Lung (tissue), 12 donors: ENCODE data around the gene SLC35B2. TPM values are rescaled to one million over a fixed set of nuclear protein-coding genes. Genes with fewer than 3 reads are reported as not detected.
A peak's percentile ranks its signal among the peaks of the same experiment; 100 is the strongest.

Source experiments
- ATAC-seq: fragments of 200-7000 bp; cut with Tn5 transposase; one replicate; pipeline ENCODE4 v1.9.1; 2020; ENCODE audit warnings: moderate number of reproducible peaks; ENCODE audit not compliant: insufficient read depth, low FRiP score
- DNase-seq, 3 donors: peaks; one replicate each; pipeline ENCODE4 v3.0.0-alpha.2; 2013 to 2017
- H3K27ac ChIP-seq, 2 donors: one replicate each; pipeline ENCODE4 v1.5.1; 2013; ENCODE audit warnings: mild to moderate bottlenecking in 2 of 2, moderate library complexity in 2 of 2, control low read depth in 1 of 2, inconsistent platforms in 1 of 2, low read depth in 1 of 2, low read length in 1 of 2
- H3K27me3 ChIP-seq, 3 donors: one replicate each; pipeline ENCODE4 v1.5.1; 2013; ENCODE audit warnings: low read length in 2 of 3; ENCODE audit not compliant: control insufficient read depth in 3 of 3, insufficient read depth in 3 of 3
- H3K36me3 ChIP-seq, 4 donors: one replicate each; pipeline ENCODE4 v1.5.1; 2013; ENCODE audit warnings: low read length in 4 of 4, mild to moderate bottlenecking in 1 of 4, moderate library complexity in 1 of 4; ENCODE audit not compliant: control insufficient read depth in 4 of 4, insufficient read depth in 4 of 4
- H3K4me1 ChIP-seq, 5 donors: one replicate each; pipeline ENCODE4 v1.5.1; 2013; ENCODE audit warnings: low read length in 5 of 5, mild to moderate bottlenecking in 2 of 5, moderate library complexity in 1 of 5; ENCODE audit not compliant: control insufficient read depth in 5 of 5, insufficient read depth in 5 of 5
- H3K4me3 ChIP-seq: one replicate; pipeline ENCODE4 v1.5.1; 2013; ENCODE audit warnings: mild to moderate bottlenecking, control low read depth, moderate library complexity
- H3K9ac ChIP-seq, 2 donors: one replicate each; pipeline ENCODE4 v1.5.1; 2013; ENCODE audit warnings: low read length in 2 of 2, control low read depth in 1 of 2; ENCODE audit not compliant: insufficient read depth in 1 of 2
- H3K9me3 ChIP-seq, 4 donors: one replicate each; pipeline ENCODE4 v1.5.1; 2013; ENCODE audit warnings: low read length in 3 of 4, mild to moderate bottlenecking in 1 of 4, moderate library complexity in 1 of 4; ENCODE audit not compliant: control insufficient read depth in 4 of 4, insufficient read depth in 3 of 4
- WGBS, 2 donors: extraction: QIAGEN DNeasy Blood & Tissue Kit; methylation state at CpG; one replicate each; pipeline ENCODE4 v1.1.7; 2013; 5-methylcytosine and 5-hydroxymethylcytosine counted together
- polyA plus RNA-seq, 2 donors: library from polyadenylated mRNA; stranded (reverse); fragments of 200-250 nt; gene quantifications; one replicate each; pipeline ENCODE4 v1.2.1, GENCODE V29; 2013
- total RNA-seq, 2 donors: library from RNA; depleted of rRNA in 1 of 2; stranded (reverse); fragments of >200 nt in 1 of 2; gene quantifications; one replicate each; pipeline ENCODE4 v1.2.1, GENCODE V29; 2014 to 2021
- TF ChIP-seq, protein P1 (sequence below): IDR thresholded peaks from 2 replicates; pipeline ENCODE4 v1.5.1; 2012; ENCODE audit warnings: mild to moderate bottlenecking; ENCODE audit errors: control extremely low read depth, extremely low read depth
- donor health status: control.
- donor health status: control.
- donor health status: Bipolar disorder and iron deficiency.
- donor health status: healthy.
- donor health status: DM: yes; HTN: yes; CAD: no.

SLC35B2 gene
- total and polyA plus RNA-seq, 4 donors, result 15.0 to 44.4 (median 34.9) TPM

DNA sequence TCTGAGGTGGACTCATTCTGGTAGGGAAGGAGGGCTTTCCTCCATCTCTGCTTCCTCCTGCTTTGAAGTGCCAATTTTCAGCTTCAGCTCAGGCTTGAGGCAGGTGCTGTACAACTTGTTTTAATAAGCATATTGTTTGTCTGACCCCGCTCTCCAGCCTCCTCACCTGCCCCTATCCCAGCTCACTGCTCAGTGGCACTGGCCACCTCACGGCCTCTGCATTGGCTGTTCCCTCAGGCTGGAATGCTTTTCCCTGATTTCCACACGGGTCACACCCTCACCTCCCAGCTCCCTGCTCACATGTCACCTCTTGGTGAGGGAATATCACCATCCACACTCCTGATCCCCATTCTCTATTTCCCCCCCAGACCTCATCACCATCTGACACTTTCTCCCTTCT is 41.5 kb upstream of the SLC35B2 start:
- Histone ChIP-seq H3K27me3 (peaks cover 0 to 35% (median 23%) of the 10 kb centered on the region in 3 donors), H3K9ac (no peak overlapping the region), H3K9me3 (peaks cover 0 to 2% (median 0%) of the 10 kb centered on the region in 4 donors), H3K4me1 (peaks cover 0 to 12% (median 0%) of the 10 kb centered on the region in 5 donors), H3K36me3 (peaks cover 0 to 38% (median 25%) of the 10 kb centered on the region in 4 donors), H3K27ac (no peak overlapping the region), H3K4me3 (no peak overlapping the region)
- 87 to 94% methylated on average over 3 of the region's 3 CpGs for WGBS, 2 donors
- DNase-seq (no peak), ATAC-seq (no peak)
- TF ChIP-seq, protein P1, sequence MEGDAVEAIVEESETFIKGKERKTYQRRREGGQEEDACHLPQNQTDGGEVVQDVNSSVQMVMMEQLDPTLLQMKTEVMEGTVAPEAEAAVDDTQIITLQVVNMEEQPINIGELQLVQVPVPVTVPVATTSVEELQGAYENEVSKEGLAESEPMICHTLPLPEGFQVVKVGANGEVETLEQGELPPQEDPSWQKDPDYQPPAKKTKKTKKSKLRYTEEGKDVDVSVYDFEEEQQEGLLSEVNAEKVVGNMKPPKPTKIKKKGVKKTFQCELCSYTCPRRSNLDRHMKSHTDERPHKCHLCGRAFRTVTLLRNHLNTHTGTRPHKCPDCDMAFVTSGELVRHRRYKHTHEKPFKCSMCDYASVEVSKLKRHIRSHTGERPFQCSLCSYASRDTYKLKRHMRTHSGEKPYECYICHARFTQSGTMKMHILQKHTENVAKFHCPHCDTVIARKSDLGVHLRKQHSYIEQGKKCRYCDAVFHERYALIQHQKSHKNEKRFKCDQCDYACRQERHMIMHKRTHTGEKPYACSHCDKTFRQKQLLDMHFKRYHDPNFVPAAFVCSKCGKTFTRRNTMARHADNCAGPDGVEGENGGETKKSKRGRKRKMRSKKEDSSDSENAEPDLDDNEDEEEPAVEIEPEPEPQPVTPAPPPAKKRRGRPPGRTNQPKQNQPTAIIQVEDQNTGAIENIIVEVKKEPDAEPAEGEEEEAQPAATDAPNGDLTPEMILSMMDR, result no peak

GRCh38 chr6:44298055-44298803 is 40.9 kb upstream of the SLC35B2 start:
- no peak for DNase-seq
- peaks cover 0 to 2% (median 0%) of the 10 kb centered on the region in 4 donors for H3K9me3 ChIP-seq
- 44 to 48% methylated on average over 20 of the region's 20 CpGs for WGBS, 2 donors
- no peak overlapping the region for H3K27ac ChIP-seq
- no peak overlapping the region for H3K9ac ChIP-seq
- TF ChIP-seq, protein P1, result no peak
- peaks cover 0 to 31% (median 19%) of the 10 kb centered on the region in 4 donors for H3K36me3 ChIP-seq
- ATAC-seq, result no peak
- peaks cover 0 to 35% (median 23%) of the 10 kb centered on the region in 3 donors for H3K27me3 ChIP-seq
- H3K4me3 ChIP-seq, result no peak overlapping the region
- H3K4me1 ChIP-seq, result peaks cover 0 to 12% (median 0%) of the 10 kb centered on the region in 5 donors

DNA sequence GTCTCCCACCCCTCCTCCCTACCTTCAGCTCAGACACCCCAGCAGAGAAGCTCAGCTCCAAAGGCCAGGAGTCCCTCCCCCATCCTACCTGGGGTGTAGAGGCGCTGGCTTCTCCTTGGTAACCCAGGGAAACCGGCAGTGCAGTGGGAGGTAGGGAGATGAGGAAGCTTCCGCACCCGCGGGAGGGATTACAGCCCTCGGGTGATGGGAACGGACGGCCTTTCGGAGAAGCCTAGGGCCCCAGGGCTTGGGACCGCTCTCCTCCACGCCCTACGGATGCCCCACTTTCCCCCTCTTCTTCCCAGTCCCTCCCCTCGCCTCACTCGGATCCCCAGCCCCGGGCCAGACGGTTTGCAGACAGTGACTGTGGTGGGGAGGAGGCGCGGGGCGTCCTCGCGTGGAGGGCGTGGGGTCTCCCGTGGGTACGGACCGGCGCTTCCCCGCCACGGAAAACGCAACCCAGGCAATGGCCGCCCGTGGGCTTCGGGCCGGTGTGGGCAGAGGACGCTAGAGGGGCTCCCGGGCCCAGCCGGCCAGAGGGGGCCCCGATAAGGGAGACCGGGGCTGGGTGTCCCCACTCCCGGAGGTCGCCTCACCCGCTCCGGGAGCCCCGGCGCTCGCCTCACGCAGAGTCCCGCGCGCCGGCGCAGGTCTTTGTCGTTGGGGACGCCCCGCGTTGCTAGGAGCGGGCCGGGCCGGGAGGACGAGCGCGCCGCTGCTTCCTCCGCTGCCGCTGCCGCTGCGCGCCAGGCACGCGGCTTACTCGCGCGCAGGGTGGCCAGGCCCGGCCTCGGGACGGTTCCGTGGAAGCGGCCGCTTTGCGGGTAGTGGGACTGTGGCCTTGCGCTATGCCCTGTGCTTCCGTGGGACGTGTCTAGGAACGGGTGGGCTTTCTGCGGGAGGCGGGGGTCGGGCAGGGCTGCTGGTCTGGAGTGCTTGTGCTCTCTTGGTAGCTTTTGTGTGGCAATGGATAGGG is 40.0 kb upstream of the SLC35B2 start:
- Histone ChIP-seq H3K27ac (no peak overlapping the region), H3K9ac (no peak overlapping the region), H3K4me3 (no peak overlapping the region), H3K36me3 (peaks cover 0 to 22% (median 13%) of the 10 kb centered on the region in 4 donors), H3K4me1 (peaks cover 0 to 12% (median 0%) of the 10 kb centered on the region in 5 donors), H3K9me3 (peaks cover 0 to 2% (median 0%) of the 10 kb centered on the region in 4 donors), H3K27me3 (peaks cover 0 to 35% (median 23%) of the 10 kb centered on the region in 3 donors)
- 0 to 1% methylated on average over 64 to 86 of the region's 86 CpGs for WGBS, 2 donors
- ATAC-seq (no peak), DNase-seq (peak; percentile 53 to 58 (median 54))
- TF ChIP-seq, protein P1, result no peak
